ENCODE results near the gene RDH14.

RDH14 gene

DNA sequence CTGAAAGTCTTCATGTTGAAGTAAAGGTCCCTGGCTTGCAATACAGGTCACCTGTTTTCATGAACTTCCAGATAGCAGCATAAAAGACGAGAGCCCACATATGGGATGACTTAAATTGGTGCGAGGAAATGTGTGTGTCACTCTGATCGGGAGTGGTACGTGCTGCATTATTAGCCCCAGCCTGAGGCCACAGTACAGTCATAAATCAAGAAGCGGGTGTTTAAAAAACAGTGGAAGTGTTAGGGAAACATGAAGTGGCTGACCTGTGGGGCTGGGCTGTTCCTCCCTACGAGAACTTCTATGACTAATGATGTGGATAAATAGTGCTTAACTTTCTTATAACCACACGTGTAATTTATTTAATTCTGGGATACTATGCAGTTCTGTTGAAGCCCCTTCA, 24.4 kb downstream of the RDH14 start:
- Histone ChIP-seq H3K9me3 (no peaks in the 10 kb centered on the region), H3K4me3 (no peak overlapping the region), H3K4me1 (no peaks in the 10 kb centered on the region), H3K27ac (no peak overlapping the region), H3K36me3 (no peaks in the 10 kb centered on the region), H3K27me3 (no peaks in the 10 kb centered on the region)
- DNase-seq: no peak
- TF ChIP-seq, protein P1, sequence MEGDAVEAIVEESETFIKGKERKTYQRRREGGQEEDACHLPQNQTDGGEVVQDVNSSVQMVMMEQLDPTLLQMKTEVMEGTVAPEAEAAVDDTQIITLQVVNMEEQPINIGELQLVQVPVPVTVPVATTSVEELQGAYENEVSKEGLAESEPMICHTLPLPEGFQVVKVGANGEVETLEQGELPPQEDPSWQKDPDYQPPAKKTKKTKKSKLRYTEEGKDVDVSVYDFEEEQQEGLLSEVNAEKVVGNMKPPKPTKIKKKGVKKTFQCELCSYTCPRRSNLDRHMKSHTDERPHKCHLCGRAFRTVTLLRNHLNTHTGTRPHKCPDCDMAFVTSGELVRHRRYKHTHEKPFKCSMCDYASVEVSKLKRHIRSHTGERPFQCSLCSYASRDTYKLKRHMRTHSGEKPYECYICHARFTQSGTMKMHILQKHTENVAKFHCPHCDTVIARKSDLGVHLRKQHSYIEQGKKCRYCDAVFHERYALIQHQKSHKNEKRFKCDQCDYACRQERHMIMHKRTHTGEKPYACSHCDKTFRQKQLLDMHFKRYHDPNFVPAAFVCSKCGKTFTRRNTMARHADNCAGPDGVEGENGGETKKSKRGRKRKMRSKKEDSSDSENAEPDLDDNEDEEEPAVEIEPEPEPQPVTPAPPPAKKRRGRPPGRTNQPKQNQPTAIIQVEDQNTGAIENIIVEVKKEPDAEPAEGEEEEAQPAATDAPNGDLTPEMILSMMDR (IDR thresholded peaks at IDR 0.05): no peak
- intact Hi-C loops (cut with DNase I; ENCODE audit: low total_unique reads): no loop called here

DNA sequence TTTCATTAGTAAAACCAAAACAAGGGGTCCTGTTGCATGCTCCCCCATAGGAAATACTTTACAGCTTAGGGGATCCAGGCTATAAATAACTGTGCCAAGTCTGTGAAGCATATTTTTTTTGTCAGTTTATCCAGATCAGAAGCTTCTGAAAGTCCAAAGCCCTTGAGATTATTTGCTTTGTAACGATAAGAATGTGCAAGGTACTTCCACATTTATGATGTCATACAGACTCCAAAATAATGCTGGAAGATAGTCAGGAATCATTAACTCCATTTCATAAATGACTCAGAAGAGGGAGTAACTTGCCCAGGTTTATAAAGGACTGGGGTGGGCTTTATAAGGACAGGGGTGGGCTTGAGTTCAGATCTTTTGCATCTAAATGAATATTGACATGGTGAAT, 29.3 kb downstream of the RDH14 start:
- no peak for DNase-seq
- intact Hi-C loops (cut with DNase I; ENCODE audit: low total_unique reads): no loop called here

DNA sequence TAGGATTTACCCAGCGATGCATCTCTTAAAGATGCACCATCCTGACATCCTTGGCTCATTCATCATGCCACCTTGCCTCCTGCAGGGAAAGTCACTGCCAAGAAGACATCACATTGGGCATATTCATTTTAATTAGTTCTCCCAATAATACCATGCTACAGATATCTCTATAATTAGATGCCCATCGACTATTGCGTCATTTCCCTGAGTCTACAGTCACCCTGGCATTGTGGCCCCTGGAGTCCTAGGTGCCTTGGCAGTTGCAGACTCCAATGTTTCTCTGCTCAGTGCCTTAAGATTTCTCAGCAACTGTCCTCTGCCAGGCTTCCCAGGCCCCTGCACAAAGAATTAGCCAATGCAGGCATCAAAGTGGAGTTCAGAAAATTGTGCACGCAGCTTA, 32.6 kb downstream of the RDH14 start:
- Histone ChIP-seq H3K4me3 (no peak overlapping the region), H3K4me1 (no peaks in the 10 kb centered on the region), H3K9me3 (no peaks in the 10 kb centered on the region), H3K27ac (no peak overlapping the region), H3K36me3 (no peaks in the 10 kb centered on the region), H3K27me3 (no peaks in the 10 kb centered on the region)
- TF ChIP-seq, protein P1 (IDR thresholded peaks at IDR 0.05): no peak
- intact Hi-C loops (cut with DNase I; ENCODE audit: low total_unique reads): no loop called here
- no peak for DNase-seq

More for the DNA sequence above, 29.3 kb downstream of the RDH14 start:
- TF ChIP-seq, protein P1 (IDR thresholded peaks at IDR 0.05): no peak
- H3K27me3 ChIP-seq: no peaks in the 10 kb centered on the region
- H3K9me3 ChIP-seq: no peaks in the 10 kb centered on the region
- H3K4me3 ChIP-seq: no peak overlapping the region
- H3K27ac ChIP-seq: no peak overlapping the region
- H3K4me1 ChIP-seq: no peaks in the 10 kb centered on the region
- H3K36me3 ChIP-seq: no peaks in the 10 kb centered on the region

DNA sequence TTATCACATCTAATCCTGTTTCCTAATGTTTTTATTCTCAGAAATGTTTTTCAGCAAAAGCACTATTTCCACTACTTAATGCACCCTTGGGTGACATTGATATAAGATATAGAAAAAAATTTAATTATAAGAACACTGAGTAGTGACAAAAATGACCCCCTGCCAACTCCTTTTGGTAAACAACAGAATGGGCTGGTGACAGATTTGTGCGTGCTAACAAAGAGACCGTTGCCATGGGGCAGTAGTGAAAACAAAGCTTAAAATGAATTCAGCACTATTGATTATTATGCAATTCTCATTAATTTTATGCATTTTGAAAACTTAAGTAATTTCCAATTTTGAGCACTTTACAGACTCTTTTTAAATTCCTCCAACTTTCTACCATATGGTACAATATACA, 33.1 kb downstream of the RDH14 start:
- no peak overlapping the region for H3K4me3 ChIP-seq
- intact Hi-C loops (cut with DNase I; ENCODE audit: low total_unique reads): no loop called here

DNA sequence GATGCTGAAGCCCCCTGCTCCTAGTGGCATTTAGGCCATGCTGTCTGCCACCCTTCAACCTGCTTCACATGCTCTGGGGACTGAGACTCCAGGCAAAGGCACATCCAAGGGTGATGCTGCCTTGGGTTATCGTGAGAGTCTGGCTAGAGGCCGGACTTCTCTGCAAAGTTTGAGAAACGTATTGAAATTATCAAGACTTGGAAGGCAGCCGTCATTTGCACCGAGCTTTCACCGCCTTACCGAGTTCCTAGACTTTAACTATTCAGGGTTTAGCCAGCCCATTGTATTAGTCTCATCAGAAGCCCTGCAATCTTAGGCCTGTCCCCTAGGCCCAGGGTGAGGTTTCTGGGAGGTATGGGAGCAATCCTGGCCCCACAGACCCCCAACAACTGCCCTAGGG, 34.0 kb downstream of the RDH14 start:
- Histone ChIP-seq H3K4me3 (no peak overlapping the region), H3K36me3 (no peaks in the 10 kb centered on the region), H3K27me3 (no peaks in the 10 kb centered on the region), H3K9me3 (no peaks in the 10 kb centered on the region), H3K4me1 (no peaks in the 10 kb centered on the region), H3K27ac (no peak overlapping the region)
- DNase-seq: no peak
- intact Hi-C loops (cut with DNase I; ENCODE audit: low total_unique reads): no loop called here
- TF ChIP-seq, protein P1 (IDR thresholded peaks at IDR 0.05): no peak

More for the DNA sequence above, 33.1 kb downstream of the RDH14 start:
- H3K9me3 ChIP-seq: no peaks in the 10 kb centered on the region
- no peak overlapping the region for H3K27ac ChIP-seq
- no peaks in the 10 kb centered on the region for H3K4me1 ChIP-seq
- no peak for DNase-seq
- H3K27me3 ChIP-seq: no peaks in the 10 kb centered on the region
- TF ChIP-seq, protein P1 (IDR thresholded peaks at IDR 0.05): no peak
- no peaks in the 10 kb centered on the region for H3K36me3 ChIP-seq

DNA sequence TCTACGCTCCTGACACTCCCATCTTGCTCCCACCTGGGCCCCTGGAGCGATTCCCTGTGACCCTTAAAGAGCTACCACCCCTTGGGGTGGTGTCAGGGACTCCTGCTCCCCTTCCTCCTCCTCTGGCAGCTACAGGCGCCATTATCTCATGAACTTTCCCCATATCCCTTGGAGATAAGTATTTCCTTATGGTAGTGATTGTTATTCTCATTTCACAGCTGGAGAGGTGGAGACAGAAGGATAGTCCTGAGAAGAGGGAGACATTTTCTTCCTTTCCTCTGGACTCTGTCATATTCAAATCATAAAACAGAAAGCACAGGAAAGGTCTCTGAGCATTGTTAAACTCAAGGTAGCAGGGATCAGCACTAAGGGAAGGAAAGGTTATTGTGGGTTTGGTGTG, 34.6 kb downstream of the RDH14 start:
- Histone ChIP-seq H3K27ac (no peak overlapping the region), H3K4me3 (no peak overlapping the region), H3K4me1 (peaks cover 0 to 2% (median under 1%) of the 10 kb centered on the region in 4 donors), H3K36me3 (no peaks in the 10 kb centered on the region), H3K9me3 (no peaks in the 10 kb centered on the region), H3K27me3 (no peaks in the 10 kb centered on the region)
- no peak for DNase-seq
- intact Hi-C loops (cut with DNase I; ENCODE audit: low total_unique reads): no loop called here
- TF ChIP-seq, protein P1 (IDR thresholded peaks at IDR 0.05): no peak

All from tibial artery (tissue), 4 donors.